Neutrophil (primary cell): ENCODE data around the gene CUEDC2.
A peak's percentile ranks its signal among the peaks of the same experiment; 100 is the strongest.

ENCODE experiments used
- H3K27ac ChIP-seq: fragments of 200-600 bp; sonication (generic); 2 replicates; pipeline ENCODE4 v1.5.1; 2016; ENCODE audit warnings: mild to moderate bottlenecking, moderate library complexity
- H3K27me3 ChIP-seq: fragments of 200-600 bp; sonication (generic); 2 replicates; pipeline ENCODE4 v1.6.0; 2016; ENCODE audit warnings: mild to moderate bottlenecking
- H3K36me3 ChIP-seq: fragments of 200-600 bp; sonication (generic); 2 replicates; pipeline ENCODE4 v1.5.1; 2017
- H3K4me1 ChIP-seq, 2 experiments: fragments of 200-600 bp in 1 of 2; sonication (generic) in 1 of 2; 1 replicate in 1 of 2; 2 replicates in 1 of 2; pipeline versions ENCODE4 v1.5.1 to v1.6.1; 2013 to 2016; ENCODE audit warnings: low read depth in 1 of 2, low read length in 1 of 2, mild to moderate bottlenecking in 1 of 2, moderate library complexity in 1 of 2; ENCODE audit not compliant: control insufficient read depth in 1 of 2, insufficient read depth in 1 of 2
- H3K4me3 ChIP-seq, 2 experiments: fragments of 200-600 bp in 1 of 2; sonication (generic) in 1 of 2; 1 replicate in 1 of 2; 2 replicates in 1 of 2; pipeline ENCODE4 v1.5.1; 2013 to 2016; ENCODE audit warnings: low read depth in 1 of 2, low read length in 1 of 2, mild to moderate bottlenecking in 1 of 2, moderate library complexity in 1 of 2
- H3K9me3 ChIP-seq: fragments of 200-600 bp; sonication (generic); 2 replicates; pipeline ENCODE4 v1.5.1; 2016
- CTCF ChIP-seq: fragments of 200-600 bp; sonication (generic); IDR thresholded peaks from 2 replicates; pipeline ENCODE4 v1.5.1; 2016; ENCODE audit warnings: antibody characterized with exemption

The CUEDC2 gene

GRCh38 chr10:102399217-102400021, 33.0 kb downstream of the CUEDC2 start:
- Histone ChIP-seq H3K9me3 (no peaks in the 10 kb centered on the region), H3K36me3 (peaks cover 73% of the 10 kb centered on the region), H3K4me1 (peaks cover 32 to 33% of the 10 kb centered on the region in 2 experiments), H3K4me3 (peak overlapping the region; percentile 62 to 80), H3K27ac (peak overlapping the region; percentile 93), H3K27me3 (no peaks in the 10 kb centered on the region)
- peak; percentile 95 for TF ChIP-seq CTCF

- Histone ChIP-seq H3K4me1 (peaks cover 37% of the 10 kb centered on the region in 2 experiments), H3K27me3 (no peaks in the 10 kb centered on the region), H3K9me3 (no peaks in the 10 kb centered on the region), H3K36me3 (peaks cover 70% of the 10 kb centered on the region), H3K27ac (peak overlapping the region; percentile 93), H3K4me3 (peak overlapping the region; percentile 62 to 80)
- TF ChIP-seq CTCF, result no peak
Observed at GRCh38 chr10:102398172-102399020, 34.0 kb downstream of the CUEDC2 start.

DNA sequence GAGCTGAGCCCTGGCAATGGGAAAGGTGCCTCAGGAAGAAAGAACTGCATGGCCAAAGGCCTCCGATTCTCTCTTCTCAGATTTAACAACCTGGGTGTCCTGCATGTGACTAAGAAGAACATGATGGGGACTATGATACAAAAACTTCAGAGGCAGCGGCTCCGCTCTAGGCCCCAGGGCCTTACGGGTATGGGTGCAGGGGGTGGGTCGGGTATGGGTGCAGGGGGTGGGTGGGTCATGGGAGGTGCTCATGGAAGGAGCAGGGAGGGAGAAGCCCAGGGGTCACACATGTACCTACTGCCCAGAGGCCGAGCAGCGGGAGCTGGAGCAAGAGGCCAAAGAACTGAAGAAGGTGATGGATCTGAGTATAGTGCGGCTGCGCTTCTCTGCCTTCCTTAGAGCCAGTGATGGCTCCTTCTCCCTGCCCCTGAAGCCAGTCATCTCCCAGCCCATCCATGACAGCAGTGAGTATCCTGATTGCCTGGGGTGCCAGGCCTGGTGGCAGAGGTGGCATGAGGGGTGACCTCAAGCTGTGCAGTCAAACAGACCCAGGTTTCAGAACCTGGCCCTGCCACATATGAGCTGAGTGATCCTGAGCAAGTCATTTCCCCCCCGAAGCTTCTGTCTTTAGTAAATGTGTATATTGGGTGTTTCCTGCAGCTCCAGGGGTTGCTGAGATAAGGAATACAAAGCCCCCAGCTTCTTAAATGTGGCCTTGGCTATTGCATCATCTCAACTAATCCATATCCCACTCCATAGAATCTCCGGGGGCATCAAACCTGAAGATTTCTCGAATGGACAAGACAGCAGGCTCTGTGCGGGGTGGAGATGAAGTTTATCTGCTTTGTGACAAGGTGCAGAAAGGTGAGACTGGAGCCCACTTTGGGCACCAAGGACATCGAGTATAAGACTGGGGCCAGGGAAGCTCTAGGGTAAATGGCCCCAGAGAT, 34.9 kb downstream of the CUEDC2 start:
- H3K27me3 ChIP-seq, result peaks cover 8% of the 10 kb centered on the region
- peaks cover 39 to 42% of the 10 kb centered on the region in 2 experiments for H3K4me1 ChIP-seq

GRCh38 chr10:102396730-102397151, 35.6 kb downstream of the CUEDC2 start:
- Histone ChIP-seq H3K4me1 (peaks cover 39 to 42% of the 10 kb centered on the region in 2 experiments), H3K4me3 (peak overlapping the region; percentile 85 to 99), H3K27ac (peak overlapping the region; percentile 97)

More for the DNA sequence above, 34.9 kb downstream of the CUEDC2 start:
- Histone ChIP-seq H3K36me3 (peaks cover 61% of the 10 kb centered on the region), H3K4me3 (peak overlapping the region; percentile 85 to 99), H3K9me3 (no peaks in the 10 kb centered on the region), H3K27ac (peak overlapping the region; percentile 97)
- TF ChIP-seq CTCF, result no peak

More at GRCh38 chr10:102396730-102397151, 35.6 kb downstream of the CUEDC2 start:
- Histone ChIP-seq H3K9me3 (no peaks in the 10 kb centered on the region), H3K27me3 (peaks cover 14% of the 10 kb centered on the region), H3K36me3 (peaks cover 54% of the 10 kb centered on the region)
- TF ChIP-seq CTCF, result no peak
